ENCODE results near the gene TPX2.

DNA sequence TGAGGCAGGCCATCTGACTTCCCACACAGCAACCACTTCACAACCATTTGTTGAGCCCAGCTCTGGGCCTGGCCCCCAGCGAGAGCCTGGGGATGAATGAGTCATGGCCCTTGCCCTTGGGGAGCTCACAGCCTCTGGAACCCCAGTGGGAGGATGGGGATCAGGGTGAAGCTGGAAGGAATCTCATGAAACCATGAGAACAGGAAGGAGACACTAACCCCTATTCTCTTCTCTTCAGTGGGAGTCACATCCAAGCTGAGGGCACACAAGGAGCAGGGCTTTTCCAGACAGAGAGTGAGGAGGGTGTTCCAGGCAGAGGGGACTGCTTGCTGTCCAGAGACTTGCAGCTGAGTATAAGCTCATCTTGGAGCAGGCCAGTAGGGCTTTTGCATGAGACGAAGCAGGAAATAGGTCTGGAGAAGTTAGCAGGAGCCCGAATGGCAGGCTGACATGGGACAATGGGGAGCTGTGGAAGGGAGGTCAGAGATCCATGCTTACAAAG is 98.9 kb downstream of the TPX2 start:
- TF ChIP-seq EZH2 (IDR thresholded peaks at IDR 0.05; ENCODE audit: borderline replicate concordance, low read length): no peak
- TF ChIP-seq, protein P1, sequence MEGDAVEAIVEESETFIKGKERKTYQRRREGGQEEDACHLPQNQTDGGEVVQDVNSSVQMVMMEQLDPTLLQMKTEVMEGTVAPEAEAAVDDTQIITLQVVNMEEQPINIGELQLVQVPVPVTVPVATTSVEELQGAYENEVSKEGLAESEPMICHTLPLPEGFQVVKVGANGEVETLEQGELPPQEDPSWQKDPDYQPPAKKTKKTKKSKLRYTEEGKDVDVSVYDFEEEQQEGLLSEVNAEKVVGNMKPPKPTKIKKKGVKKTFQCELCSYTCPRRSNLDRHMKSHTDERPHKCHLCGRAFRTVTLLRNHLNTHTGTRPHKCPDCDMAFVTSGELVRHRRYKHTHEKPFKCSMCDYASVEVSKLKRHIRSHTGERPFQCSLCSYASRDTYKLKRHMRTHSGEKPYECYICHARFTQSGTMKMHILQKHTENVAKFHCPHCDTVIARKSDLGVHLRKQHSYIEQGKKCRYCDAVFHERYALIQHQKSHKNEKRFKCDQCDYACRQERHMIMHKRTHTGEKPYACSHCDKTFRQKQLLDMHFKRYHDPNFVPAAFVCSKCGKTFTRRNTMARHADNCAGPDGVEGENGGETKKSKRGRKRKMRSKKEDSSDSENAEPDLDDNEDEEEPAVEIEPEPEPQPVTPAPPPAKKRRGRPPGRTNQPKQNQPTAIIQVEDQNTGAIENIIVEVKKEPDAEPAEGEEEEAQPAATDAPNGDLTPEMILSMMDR (IDR thresholded peaks at IDR 0.05; ENCODE audit: low read length): no peak
